ENCODE data around the gene NEIL1. TPM values are rescaled to one million over a fixed set of nuclear protein-coding genes. Genes with fewer than 3 reads are reported as not detected.
"Not testable (repeated sequence)": the region's sequence is repeated elsewhere in the genome, so short reads cannot be mapped to it uniquely, and the experiment has no call there.

NEIL1 gene
- total and polyA plus RNA-seq, 10 of the 15 experiments (the other 5 are each of a cell fraction or from before 2014, with no cell fraction given): 0.10 to 2.3 (median 0.66) TPM

GRCh38 chr15:75333654-75334419 lies 13.0 kb upstream of the NEIL1 start:
- FAIRE-seq; H3K9ac ChIP-seq (ENCODE audit: control insufficient read depth, insufficient read depth, low read length); H3K36me3 ChIP-seq (ENCODE audit: control insufficient read depth in 2 of 2, insufficient read depth in 2 of 2, low read length in 1 of 2); H3K4me3 ChIP-seq; H4K20me1 ChIP-seq (ENCODE audit: control insufficient read depth, insufficient read depth); H3K79me2 ChIP-seq (ENCODE audit: control insufficient read depth, insufficient read depth, low read length); intact Hi-C loops (cut with micrococcal nuclease; ENCODE audit: unreplicated experiment); DNase-seq (ENCODE audit: low read depth, low spot score); H3K27ac ChIP-seq (ENCODE audit: control insufficient read depth, insufficient read depth); in situ Hi-C loops (cut with MboI); BruUV-seq (replicated peaks); H3K27me3 ChIP-seq (replicated peaks in 1 of 2; ENCODE audit: control insufficient read depth in 2 of 2, insufficient read depth in 2 of 2, low read length in 1 of 2); H3K4me2 ChIP-seq (ENCODE audit: control insufficient read depth, insufficient read depth); H3K4me1 ChIP-seq (ENCODE audit: control insufficient read depth, insufficient read depth, low read length); H3K9me3 ChIP-seq (replicated peaks; ENCODE audit: control insufficient read depth, insufficient read depth, low read length); H2AFZ ChIP-seq (ENCODE audit: control insufficient read depth, low read depth, low read length): not testable (repeated sequence)
- RAD21 ChIA-PET (ENCODE audit: unreplicated experiment): interaction anchor here (0.7 kb wide), 1 partner anchor 120 kb away, joined by 3 read pairs; no protein-coding TSS in a partner anchor
- peak; percentile 38; the same call in 1 of the 2 replicates for TF ChIP-seq RELB (IDR thresholded peaks at IDR 0.05; ENCODE audit: low read depth)
- TF ChIP-seq MEF2B (IDR thresholded peaks at IDR 0.05; ENCODE audit: partially characterized antibody, poor library complexity, severe bottlenecking): peak; percentile 91
- TF ChIP-seq ZNF384 (IDR thresholded peaks at IDR 0.05; ENCODE audit: borderline replicate concordance, low read depth, low read length): peak; percentile 82; the same call in 1 of the 2 replicates
- peak in 1 of 2 experiments; percentile 21; a peak in 2 of 4 replicates for TF ChIP-seq IKZF2 (IDR thresholded peaks at IDR 0.05)
- 0 out of 2 replicates have a peak, but pooled peaks have one; percentile 58 for TF ChIP-seq MTA2 (IDR thresholded peaks at IDR 0.05; ENCODE audit: low read depth)
- peak in 1 of 2 experiments; percentile 62; a peak in 1 of 4 replicates for TF ChIP-seq EP300 (IDR thresholded peaks at IDR 0.05; ENCODE audit: borderline replicate concordance in 1 of 2, control insufficient read depth in 1 of 2, low read depth in 2 of 2, low read length in 2 of 2)
- TF ChIP-seq BHLHE40 (IDR thresholded peaks at IDR 0.05; ENCODE audit: borderline replicate concordance in 1 of 2, low read depth in 2 of 2, low read length in 1 of 2): peak; percentile 6 to 54; a peak in 1 of 4 replicates
- peak; percentile 59 for TF ChIP-seq SKIL (IDR thresholded peaks at IDR 0.05; ENCODE audit: low read depth, poor library complexity, severe bottlenecking)
- CTCF ChIA-PET: interaction anchor here (2.5 kb wide), 1 partner anchor 34 kb away, joined by 15 read pairs; the partner anchor contains the start of gene MAN2C1
- ATAC-seq: peak; percentile 74
- SMC1A ChIA-PET (ENCODE audit: uncharacterized antibody, unreplicated experiment): interaction anchor here (0.7 to 1.7 kb wide), 4 partner anchors 26 to 327 kb away, joined by 3 to 6 read pairs (median 3); partner anchors contain the start of genes MAN2C1 and PPCDC
- POLR2A ChIA-PET: interaction anchor here (0.6 to 1.0 kb wide), 3 partner anchors 117 to 238 kb away, joined by 3 to 5 read pairs (median 3); partner anchors contain the start of gene SIN3A
- 46% methylated on average over 15 of the region's 15 CpGs for WGBS (ENCODE audit: insufficient coverage, insufficient replicate concordance, low lambda C conversion rate, missing lambda C conversion rate)
